GM18511 (cell line): ENCODE measurements around the gene LMTK2.
A peak's percentile ranks its signal among the peaks of the same experiment; 100 is the strongest.

Experiments used
- ATAC-seq: cut with Tn5 transposase; IDR thresholded peaks from one replicate; pipeline ENCODE4 v1.9.1; 2021; ENCODE audit warnings: mild to moderate bottlenecking, moderate library complexity; ENCODE audit not compliant: unreplicated experiment

Gene LMTK2

GRCh38 chr7:98252425-98253054 is 145.9 kb downstream of the LMTK2 start:
- peak; percentile 38 for ATAC-seq

DNA sequence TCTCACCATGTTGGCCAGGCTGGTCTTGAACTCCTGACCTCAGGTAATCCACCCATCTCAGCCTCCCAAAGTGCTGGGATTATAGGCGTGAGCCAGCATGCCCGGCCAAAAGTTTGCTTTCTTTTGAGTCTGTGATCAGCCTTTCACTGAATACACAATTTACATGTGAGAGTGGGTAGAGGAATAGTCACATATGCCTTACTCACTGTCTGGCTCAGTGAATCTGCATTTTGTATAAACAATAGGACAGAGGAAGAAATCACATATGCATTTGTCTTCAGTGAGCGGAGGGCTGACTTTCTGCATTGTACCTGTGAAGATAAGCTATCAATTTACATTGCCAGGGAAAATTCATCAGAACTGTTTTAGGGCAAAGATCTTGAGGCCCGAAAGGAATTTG is 147.9 kb downstream of the LMTK2 start:
- ATAC-seq = no peak

DNA sequence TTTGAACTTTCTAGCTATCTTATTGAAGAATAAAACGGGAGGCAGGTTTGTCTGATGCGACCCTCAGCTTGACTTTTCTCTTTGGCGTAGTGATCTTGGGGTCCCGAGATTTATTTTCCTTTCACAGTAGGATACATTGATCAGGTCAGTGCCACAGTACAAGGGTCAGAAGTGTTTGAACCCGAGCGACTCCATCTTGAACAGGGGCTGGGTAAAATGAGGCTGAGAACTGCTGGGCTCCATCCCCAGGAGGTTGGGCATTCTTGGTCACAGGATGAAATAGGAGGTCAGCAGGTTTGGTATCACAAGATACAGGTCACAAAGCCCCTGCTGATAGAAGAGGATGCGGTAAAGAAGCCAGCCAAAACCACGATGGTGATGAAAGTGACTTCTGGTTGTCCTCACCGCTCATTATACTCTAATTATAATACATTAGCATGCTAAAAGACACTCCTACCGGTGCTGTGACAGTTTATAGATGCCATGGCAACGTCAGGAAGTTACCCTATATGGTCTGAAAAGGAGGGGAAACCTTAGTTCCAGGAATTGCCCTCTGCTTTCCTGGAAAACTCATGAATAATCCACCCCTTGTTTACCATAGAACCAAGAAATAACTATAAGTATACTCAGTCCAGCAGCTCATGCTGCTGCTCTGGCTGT is 148.4 kb downstream of the LMTK2 start:
- ATAC-seq = no peak

DNA sequence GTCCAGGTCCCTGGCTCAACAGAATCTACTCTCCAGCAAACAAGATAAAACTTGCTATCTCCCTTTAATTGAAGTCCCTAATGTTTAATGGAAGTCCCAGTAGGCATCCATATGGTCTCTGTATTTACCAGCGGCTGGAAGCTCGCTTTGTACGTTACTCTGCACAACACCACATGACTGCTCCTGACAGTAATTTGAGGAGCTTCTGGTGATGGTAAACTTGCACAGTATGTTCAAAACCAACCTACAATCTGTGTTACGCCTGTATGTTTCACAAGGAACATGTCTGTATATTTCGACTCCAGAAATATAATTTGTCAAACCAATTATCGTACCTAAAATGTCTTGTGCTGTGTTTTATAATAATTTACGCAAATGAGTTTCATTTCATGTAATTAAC is 149.8 kb downstream of the LMTK2 start:
- no peak for ATAC-seq

GRCh38 chr7:98257701-98258100 is 151.0 kb downstream of the LMTK2 start:
- no peak for ATAC-seq
